ENCODE results near the gene MBP. TPM values are rescaled to one million over a fixed set of nuclear protein-coding genes. Genes with fewer than 3 reads are reported as not detected.

The MBP gene
- total and polyA plus RNA-seq, 2 of the 13 experiments (the other 11 are each of a cell fraction or from before 2014, with no cell fraction given): 5.0 to 8.5 TPM

DNA sequence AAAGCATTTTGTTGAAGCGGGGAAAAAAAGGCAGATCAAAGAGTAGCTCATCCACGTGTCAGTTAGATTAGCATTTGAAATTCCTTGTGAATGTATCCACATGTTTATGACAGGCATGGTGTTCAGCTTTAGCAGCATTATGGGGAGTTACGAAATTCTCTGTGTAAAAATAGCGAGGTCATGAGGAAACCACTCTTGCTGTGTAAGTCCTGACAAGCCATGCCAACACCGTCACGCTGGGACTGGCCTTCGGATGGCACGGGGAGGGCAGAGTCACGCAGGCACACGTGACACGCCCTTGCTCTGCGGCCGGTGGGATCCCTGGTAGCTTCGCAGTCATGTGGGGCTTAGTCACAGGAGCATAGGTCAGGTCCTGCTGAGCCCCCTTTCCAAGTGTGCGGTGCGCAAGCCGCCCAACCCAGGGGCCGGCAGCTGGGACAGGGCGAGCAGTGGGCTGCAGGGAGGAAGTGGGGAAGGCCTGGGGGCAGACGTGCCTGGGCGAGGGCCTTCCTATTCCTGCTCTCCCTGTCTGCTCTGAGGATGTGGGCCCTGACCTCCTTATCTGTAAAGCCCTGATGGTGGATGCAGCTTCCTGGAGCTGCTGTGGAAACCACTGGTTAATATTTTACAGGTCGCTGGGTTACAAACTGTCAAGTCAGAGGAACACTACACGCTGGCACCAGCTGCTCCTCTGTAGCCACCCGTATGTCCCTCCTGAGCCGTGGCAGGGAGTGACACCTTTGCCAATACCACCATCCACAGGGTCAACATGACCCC, 18.0 kb downstream of the MBP start (continued):
- TF ChIP-seq, protein P1, sequence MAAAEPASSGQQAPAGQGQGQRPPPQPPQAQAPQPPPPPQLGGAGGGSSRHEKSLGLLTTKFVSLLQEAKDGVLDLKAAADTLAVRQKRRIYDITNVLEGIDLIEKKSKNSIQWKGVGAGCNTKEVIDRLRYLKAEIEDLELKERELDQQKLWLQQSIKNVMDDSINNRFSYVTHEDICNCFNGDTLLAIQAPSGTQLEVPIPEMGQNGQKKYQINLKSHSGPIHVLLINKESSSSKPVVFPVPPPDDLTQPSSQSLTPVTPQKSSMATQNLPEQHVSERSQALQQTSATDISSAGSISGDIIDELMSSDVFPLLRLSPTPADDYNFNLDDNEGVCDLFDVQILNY (CRISPR knock-in tag; conservative IDR thresholded peaks at IDR 0.05): no peak
- TF ChIP-seq MED1 (CRISPR knock-in tag; IDR thresholded peaks at IDR 0.05) (peak; percentile 79; the same call in 1 of the 2 replicates), ZSCAN21 (CRISPR knock-in tag; IDR thresholded peaks at IDR 0.05; ENCODE audit: borderline replicate concordance) (no peak), ZNF20 (CRISPR knock-in tag; IDR thresholded peaks at IDR 0.05) (no peak), NR2F2 (IDR thresholded peaks at IDR 0.05; ENCODE audit: borderline replicate concordance, low read depth) (no peak), ISX (CRISPR knock-in tag; conservative IDR thresholded peaks at IDR 0.05) (no peak), ZFP41 (CRISPR knock-in tag; IDR thresholded peaks at IDR 0.05; ENCODE audit: borderline replicate concordance) (no peak), FOXO4 (CRISPR knock-in tag; conservative IDR thresholded peaks at IDR 0.05) (no peak), ZNF337 (CRISPR knock-in tag; IDR thresholded peaks at IDR 0.05; ENCODE audit: borderline replicate concordance, low read depth) (peak; percentile 34; the same call in 1 of the 2 replicates), ZNF746 (CRISPR knock-in tag; IDR thresholded peaks at IDR 0.05) (no peak)
- TF ChIP-seq, protein P2, sequence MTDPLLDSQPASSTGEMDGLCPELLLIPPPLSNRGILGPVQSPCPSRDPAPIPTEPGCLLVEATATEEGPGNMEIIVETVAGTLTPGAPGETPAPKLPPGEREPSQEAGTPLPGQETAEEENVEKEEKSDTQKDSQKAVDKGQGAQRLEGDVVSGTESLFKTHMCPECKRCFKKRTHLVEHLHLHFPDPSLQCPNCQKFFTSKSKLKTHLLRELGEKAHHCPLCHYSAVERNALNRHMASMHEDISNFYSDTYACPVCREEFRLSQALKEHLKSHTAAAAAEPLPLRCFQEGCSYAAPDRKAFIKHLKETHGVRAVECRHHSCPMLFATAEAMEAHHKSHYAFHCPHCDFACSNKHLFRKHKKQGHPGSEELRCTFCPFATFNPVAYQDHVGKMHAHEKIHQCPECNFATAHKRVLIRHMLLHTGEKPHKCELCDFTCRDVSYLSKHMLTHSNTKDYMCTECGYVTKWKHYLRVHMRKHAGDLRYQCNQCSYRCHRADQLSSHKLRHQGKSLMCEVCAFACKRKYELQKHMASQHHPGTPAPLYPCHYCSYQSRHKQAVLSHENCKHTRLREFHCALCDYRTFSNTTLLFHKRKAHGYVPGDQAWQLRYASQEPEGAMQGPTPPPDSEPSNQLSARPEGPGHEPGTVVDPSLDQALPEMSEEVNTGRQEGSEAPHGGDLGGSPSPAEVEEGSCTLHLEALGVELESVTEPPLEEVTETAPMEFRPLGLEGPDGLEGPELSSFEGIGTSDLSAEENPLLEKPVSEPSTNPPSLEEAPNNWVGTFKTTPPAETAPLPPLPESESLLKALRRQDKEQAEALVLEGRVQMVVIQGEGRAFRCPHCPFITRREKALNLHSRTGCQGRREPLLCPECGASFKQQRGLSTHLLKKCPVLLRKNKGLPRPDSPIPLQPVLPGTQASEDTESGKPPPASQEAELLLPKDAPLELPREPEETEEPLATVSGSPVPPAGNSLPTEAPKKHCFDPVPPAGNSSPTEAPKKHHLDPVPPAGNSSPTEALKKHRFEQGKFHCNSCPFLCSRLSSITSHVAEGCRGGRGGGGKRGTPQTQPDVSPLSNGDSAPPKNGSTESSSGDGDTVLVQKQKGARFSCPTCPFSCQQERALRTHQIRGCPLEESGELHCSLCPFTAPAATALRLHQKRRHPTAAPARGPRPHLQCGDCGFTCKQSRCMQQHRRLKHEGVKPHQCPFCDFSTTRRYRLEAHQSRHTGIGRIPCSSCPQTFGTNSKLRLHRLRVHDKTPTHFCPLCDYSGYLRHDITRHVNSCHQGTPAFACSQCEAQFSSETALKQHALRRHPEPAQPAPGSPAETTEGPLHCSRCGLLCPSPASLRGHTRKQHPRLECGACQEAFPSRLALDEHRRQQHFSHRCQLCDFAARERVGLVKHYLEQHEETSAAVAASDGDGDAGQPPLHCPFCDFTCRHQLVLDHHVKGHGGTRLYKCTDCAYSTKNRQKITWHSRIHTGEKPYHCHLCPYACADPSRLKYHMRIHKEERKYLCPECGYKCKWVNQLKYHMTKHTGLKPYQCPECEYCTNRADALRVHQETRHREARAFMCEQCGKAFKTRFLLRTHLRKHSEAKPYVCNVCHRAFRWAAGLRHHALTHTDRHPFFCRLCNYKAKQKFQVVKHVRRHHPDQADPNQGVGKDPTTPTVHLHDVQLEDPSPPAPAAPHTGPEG (CRISPR knock-in tag; IDR thresholded peaks at IDR 0.05): no peak
- TF ChIP-seq, protein P3, sequence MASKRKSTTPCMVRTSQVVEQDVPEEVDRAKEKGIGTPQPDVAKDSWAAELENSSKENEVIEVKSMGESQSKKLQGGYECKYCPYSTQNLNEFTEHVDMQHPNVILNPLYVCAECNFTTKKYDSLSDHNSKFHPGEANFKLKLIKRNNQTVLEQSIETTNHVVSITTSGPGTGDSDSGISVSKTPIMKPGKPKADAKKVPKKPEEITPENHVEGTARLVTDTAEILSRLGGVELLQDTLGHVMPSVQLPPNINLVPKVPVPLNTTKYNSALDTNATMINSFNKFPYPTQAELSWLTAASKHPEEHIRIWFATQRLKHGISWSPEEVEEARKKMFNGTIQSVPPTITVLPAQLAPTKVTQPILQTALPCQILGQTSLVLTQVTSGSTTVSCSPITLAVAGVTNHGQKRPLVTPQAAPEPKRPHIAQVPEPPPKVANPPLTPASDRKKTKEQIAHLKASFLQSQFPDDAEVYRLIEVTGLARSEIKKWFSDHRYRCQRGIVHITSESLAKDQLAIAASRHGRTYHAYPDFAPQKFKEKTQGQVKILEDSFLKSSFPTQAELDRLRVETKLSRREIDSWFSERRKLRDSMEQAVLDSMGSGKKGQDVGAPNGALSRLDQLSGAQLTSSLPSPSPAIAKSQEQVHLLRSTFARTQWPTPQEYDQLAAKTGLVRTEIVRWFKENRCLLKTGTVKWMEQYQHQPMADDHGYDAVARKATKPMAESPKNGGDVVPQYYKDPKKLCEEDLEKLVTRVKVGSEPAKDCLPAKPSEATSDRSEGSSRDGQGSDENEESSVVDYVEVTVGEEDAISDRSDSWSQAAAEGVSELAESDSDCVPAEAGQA (IDR thresholded peaks at IDR 0.05; ENCODE audit: low read depth): no peak
- TF ChIP-seq, protein P3 (CRISPR knock-in tag; IDR thresholded peaks at IDR 0.05; ENCODE audit: borderline replicate concordance): no peak

All from HepG2 (cell line).